ENCODE measurements around the gene LHX1. TPM values are rescaled to one million over a fixed set of nuclear protein-coding genes. Genes with fewer than 3 reads are reported as not detected.
A peak's percentile ranks its signal among the peaks of the same experiment; 100 is the strongest.

LHX1 gene
- total and polyA plus RNA-seq, 5 donors from 2014 or later: 0.05 to 0.22 (median 0.05) TPM; not detected in 2

GRCh38 chr17:36932694-36933511, 4.4 kb upstream of the LHX1 start:
- no peak for DNase-seq
- no peak for ATAC-seq (ENCODE audit: low read depth in 2 of 2)
- H3K9me3 Mint-ChIP-seq: peaks cover 0 to 4% (median 0%) of the 10 kb centered on the region in 7 donors

GRCh38 chr17:36933512-36934143, 3.6 kb upstream of the LHX1 start:
- peak overlapping the region; percentile 61 to 81 (median 74) for H3K4me3 Mint-ChIP-seq
- H3K9me3 Mint-ChIP-seq: peaks cover 0 to 4% (median 0%) of the 10 kb centered on the region in 7 donors
- H3K4me1 ChIP-seq (ENCODE audit: control insufficient read depth, insufficient read depth, low read length, poor library complexity, severe bottlenecking): peaks cover 73% of the 10 kb centered on the region
- ATAC-seq (ENCODE audit: low read depth in 2 of 2): no peak
- H3K9me3 ChIP-seq (ENCODE audit: control insufficient read depth in 2 of 2, low read length in 2 of 2): no peaks in the 10 kb centered on the region
- H3K27me3 ChIP-seq (ENCODE audit: control insufficient read depth, insufficient read depth, low read length): peaks cover 51% of the 10 kb centered on the region
- no peak overlapping the region for H3K27ac Mint-ChIP-seq
- no peaks in the 10 kb centered on the region for H3K36me3 ChIP-seq (ENCODE audit: control insufficient read depth, insufficient read depth, low read length)
- no peak for DNase-seq
- H3K36me3 Mint-ChIP-seq: no peaks in the 10 kb centered on the region
- H3K27me3 Mint-ChIP-seq: peaks cover 98% of the 10 kb centered on the region
- peaks cover 6 to 78% (median 41%) of the 10 kb centered on the region in 4 donors for H3K4me1 Mint-ChIP-seq
- peak overlapping the region; percentile 21 for H3K4me3 ChIP-seq (ENCODE audit: low read depth, low read length)
- H3K27ac ChIP-seq (ENCODE audit: insufficient read depth, low read length, poor library complexity, severe bottlenecking): no peak overlapping the region

More at GRCh38 chr17:36932694-36933511, 4.4 kb upstream of the LHX1 start:
- peaks cover 98% of the 10 kb centered on the region for H3K27me3 Mint-ChIP-seq
- H3K4me1 Mint-ChIP-seq: peaks cover 8 to 78% (median 40%) of the 10 kb centered on the region in 4 donors
- peak overlapping the region; percentile 48 to 81 (median 70) for H3K4me3 Mint-ChIP-seq
- Histone ChIP-seq H3K27ac (ENCODE audit: insufficient read depth, low read length, poor library complexity, severe bottlenecking) (no peak overlapping the region), H3K4me3 (ENCODE audit: low read depth, low read length) (no peak overlapping the region), H3K36me3 (ENCODE audit: control insufficient read depth, insufficient read depth, low read length) (no peaks in the 10 kb centered on the region), H3K4me1 (ENCODE audit: control insufficient read depth, insufficient read depth, low read length, poor library complexity, severe bottlenecking) (peaks cover 70% of the 10 kb centered on the region), H3K9me3 (ENCODE audit: control insufficient read depth in 2 of 2, low read length in 2 of 2) (no peaks in the 10 kb centered on the region), H3K27me3 (ENCODE audit: control insufficient read depth, insufficient read depth, low read length) (peaks cover 53% of the 10 kb centered on the region)
- no peaks in the 10 kb centered on the region for H3K36me3 Mint-ChIP-seq
- H3K27ac Mint-ChIP-seq: peak overlapping the region in 1 of 3 donors; percentile 55

DNA sequence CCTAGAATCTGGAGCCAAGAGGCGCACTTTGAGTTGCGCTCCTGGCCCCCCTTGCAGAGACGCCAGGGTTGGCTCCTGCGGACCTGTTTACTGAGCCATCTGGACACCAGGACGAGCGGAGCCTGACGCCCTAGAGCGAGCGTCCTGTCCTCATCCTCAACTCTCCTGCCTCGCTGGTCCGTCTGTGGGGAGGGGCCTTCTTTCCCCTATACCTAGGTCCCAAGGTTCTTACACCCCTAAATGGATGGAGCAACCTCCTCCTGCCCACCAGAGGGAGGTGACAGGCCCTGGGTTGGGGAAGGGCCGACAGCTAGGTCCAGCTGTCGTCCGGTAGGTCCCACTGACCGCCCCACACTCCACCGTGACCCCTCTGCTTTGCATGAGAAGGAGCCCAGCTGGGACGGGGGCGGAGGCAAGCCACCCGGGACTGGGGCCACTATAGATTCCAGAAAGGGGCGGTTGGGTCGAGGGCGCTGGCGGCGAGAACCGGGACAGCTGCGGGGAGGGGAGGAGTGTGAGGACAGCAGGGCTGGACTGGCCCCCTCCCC, 3.1 kb upstream of the LHX1 start:
- ATAC-seq (ENCODE audit: low read depth in 2 of 2) (no peak), DNase-seq (no peak)
- Histone ChIP-seq H3K36me3 (ENCODE audit: control insufficient read depth, insufficient read depth, low read length) (no peaks in the 10 kb centered on the region), H3K9me3 (ENCODE audit: control insufficient read depth in 2 of 2, low read length in 2 of 2) (no peaks in the 10 kb centered on the region), H3K27ac (ENCODE audit: insufficient read depth, low read length, poor library complexity, severe bottlenecking) (no peak overlapping the region), H3K4me3 (ENCODE audit: low read depth, low read length) (peak overlapping the region; percentile 21), H3K27me3 (ENCODE audit: control insufficient read depth, insufficient read depth, low read length) (peaks cover 52% of the 10 kb centered on the region), H3K4me1 (ENCODE audit: control insufficient read depth, insufficient read depth, low read length, poor library complexity, severe bottlenecking) (peaks cover 76% of the 10 kb centered on the region)
- Mint-ChIP-seq H3K9me3 (peaks cover 0 to 4% (median 0%) of the 10 kb centered on the region in 7 donors), H3K4me3 (peak overlapping the region; percentile 47 to 81 (median 74)), H3K4me1 (peaks cover 5 to 79% (median 43%) of the 10 kb centered on the region in 4 donors), H3K36me3 (no peaks in the 10 kb centered on the region), H3K27ac (no peak overlapping the region), H3K27me3 (peaks cover 98% of the 10 kb centered on the region)

DNA sequence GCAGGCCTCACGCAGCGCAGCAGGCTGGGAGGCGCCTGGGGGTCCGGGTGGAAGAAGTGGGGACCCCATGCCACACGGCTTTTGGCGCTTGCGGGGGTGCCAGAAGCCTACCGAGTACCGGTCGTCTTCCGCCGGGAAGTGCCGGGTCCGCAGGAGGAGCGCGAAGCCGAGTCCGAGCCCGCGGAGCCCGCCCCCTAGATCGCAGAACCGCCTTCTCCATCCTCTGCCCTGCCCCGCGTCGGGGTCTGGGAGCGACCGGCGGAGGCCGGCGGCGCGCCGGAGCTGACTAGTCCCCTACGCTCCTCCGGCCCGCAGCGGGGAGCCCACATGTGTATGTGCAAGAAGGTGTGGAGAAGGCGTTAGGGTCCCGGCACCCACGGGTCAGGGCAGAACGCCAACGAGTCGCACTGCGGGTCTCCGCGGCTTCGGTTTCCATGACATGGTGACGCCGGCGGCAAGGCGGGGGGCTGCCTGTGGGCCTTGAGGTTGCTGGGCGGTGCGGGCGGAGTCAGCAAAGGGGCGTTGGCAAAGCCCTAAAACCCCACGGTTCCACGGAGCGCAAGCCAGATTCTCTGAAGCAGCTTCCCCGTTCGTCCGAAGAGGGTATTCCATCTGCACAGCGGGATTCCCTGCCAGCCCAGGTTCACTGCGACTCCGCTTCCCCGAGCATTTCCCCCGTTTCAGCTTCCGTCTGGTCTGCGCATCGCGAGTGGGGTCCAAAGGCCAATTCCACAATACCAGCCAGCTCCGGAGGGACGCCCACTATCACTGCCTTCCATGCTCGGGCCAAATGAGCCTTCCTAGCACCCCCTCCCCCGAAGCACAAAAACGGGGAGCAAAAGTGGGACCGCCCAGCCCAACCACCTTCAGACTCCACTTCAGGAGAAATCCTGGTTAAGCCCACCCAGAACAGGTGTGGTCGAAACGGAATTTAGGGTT, 2.3 kb upstream of the LHX1 start:
- peaks cover 98% of the 10 kb centered on the region for H3K27me3 Mint-ChIP-seq
- Histone ChIP-seq H3K36me3 (ENCODE audit: control insufficient read depth, insufficient read depth, low read length) (no peaks in the 10 kb centered on the region), H3K27me3 (ENCODE audit: control insufficient read depth, insufficient read depth, low read length) (peaks cover 46% of the 10 kb centered on the region), H3K9me3 (ENCODE audit: control insufficient read depth in 2 of 2, low read length in 2 of 2) (no peaks in the 10 kb centered on the region), H3K4me3 (ENCODE audit: low read depth, low read length) (no peak overlapping the region), H3K4me1 (ENCODE audit: control insufficient read depth, insufficient read depth, low read length, poor library complexity, severe bottlenecking) (peaks cover 83% of the 10 kb centered on the region), H3K27ac (ENCODE audit: insufficient read depth, low read length, poor library complexity, severe bottlenecking) (no peak overlapping the region)
- DNase-seq: peak; percentile 23 to 34 (median 29)
- peak overlapping the region; percentile 68 to 91 (median 82) for H3K4me3 Mint-ChIP-seq
- H3K36me3 Mint-ChIP-seq: no peaks in the 10 kb centered on the region
- peaks cover 6 to 86% (median 44%) of the 10 kb centered on the region in 4 donors for H3K4me1 Mint-ChIP-seq
- peak overlapping the region in 1 of 3 donors; percentile 52 for H3K27ac Mint-ChIP-seq
- no peak for ATAC-seq (ENCODE audit: low read depth in 2 of 2)
- H3K9me3 Mint-ChIP-seq: peaks cover 0 to 4% (median 0%) of the 10 kb centered on the region in 7 donors

DNA sequence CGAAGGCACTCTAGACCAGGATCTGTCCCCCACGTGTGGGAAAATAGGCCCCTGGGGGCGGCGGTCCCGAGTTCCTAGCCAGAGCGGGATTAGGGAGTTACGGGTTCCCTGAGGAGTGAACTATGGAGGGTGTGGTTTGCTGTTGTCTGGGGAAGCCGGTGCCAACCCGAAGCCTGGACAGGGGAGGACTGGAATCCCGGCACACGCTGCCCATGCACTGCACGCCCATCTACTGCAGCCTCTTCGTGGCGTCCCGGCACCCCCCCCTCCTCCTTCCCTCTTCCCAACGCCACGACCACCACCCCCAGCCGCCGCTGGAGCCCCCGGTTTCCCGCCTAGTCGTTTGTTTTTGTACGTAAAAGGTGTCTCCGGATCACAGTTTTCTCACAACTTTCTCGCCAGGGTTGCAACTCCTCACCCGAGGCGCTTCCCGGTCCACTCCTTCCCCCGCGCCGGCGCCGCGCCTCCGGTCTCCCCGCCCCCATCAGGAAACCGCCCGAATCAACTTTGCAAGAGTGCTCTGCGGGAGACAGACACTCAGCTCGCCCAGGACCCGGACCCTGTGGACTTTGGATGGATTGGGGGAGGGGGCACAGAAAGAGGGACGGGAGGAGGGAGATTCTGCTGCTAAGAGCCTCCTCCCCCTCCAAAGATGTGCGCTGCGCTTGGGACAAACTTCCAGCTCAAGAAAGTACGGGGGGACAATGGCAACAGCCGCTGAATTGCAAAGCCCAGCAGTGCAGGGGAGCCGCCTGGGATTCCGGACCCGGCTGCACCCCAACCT, 1.4 kb upstream of the LHX1 start:
- Mint-ChIP-seq H3K4me3 (peak overlapping the region; percentile 68 to 91 (median 82)), H3K27ac (no peak overlapping the region), H3K9me3 (peaks cover 0 to 4% (median 0%) of the 10 kb centered on the region in 7 donors), H3K27me3 (peaks cover 98% of the 10 kb centered on the region), H3K4me1 (peaks cover 6 to 92% (median 39%) of the 10 kb centered on the region in 4 donors), H3K36me3 (no peaks in the 10 kb centered on the region)
- Histone ChIP-seq H3K27me3 (ENCODE audit: control insufficient read depth, insufficient read depth, low read length) (peaks cover 41% of the 10 kb centered on the region), H3K9me3 (ENCODE audit: control insufficient read depth in 2 of 2, low read length in 2 of 2) (no peaks in the 10 kb centered on the region), H3K4me3 (ENCODE audit: low read depth, low read length) (no peak overlapping the region), H3K27ac (ENCODE audit: insufficient read depth, low read length, poor library complexity, severe bottlenecking) (no peak overlapping the region), H3K4me1 (ENCODE audit: control insufficient read depth, insufficient read depth, low read length, poor library complexity, severe bottlenecking) (peaks cover 83% of the 10 kb centered on the region), H3K36me3 (ENCODE audit: control insufficient read depth, insufficient read depth, low read length) (no peaks in the 10 kb centered on the region)
- ATAC-seq (ENCODE audit: low read depth in 2 of 2) (no peak), DNase-seq (no peak)

DNA sequence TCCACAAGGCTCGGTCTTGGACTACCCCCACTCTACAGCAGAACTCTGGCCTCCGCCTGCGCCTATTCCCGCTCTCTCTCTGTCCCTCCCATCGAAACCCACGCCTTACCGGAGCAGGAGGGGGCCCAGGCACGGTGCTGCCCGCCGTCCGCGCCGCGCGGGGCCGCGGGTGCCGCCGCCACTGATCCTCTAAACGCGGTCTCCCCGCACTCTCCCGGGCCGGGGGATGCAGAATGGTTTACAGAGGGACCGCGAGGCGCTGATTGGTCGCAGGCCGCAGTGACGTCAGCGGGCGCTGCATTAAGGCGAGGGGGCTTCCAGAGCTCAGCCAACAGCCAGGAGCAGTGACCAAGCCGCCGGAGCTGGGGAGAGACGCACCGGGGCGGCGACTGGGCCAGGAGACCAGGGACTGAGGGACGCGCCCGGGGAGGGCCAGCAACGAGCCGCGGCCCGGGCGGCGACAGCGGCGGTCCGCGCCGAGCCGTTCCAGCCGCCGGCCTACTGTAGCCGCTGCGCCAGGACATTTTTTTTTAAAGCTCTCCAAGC, 747 bp upstream of the LHX1 start:
- H3K27ac ChIP-seq (ENCODE audit: insufficient read depth, low read length, poor library complexity, severe bottlenecking): no peak overlapping the region
- H3K9me3 ChIP-seq (ENCODE audit: control insufficient read depth in 2 of 2, low read length in 2 of 2): no peaks in the 10 kb centered on the region
- H3K27ac Mint-ChIP-seq: no peak overlapping the region
- peaks cover 88% of the 10 kb centered on the region for H3K4me1 ChIP-seq (ENCODE audit: control insufficient read depth, insufficient read depth, low read length, poor library complexity, severe bottlenecking)
- peaks cover 6 to 92% (median 40%) of the 10 kb centered on the region in 4 donors for H3K4me1 Mint-ChIP-seq
- H3K36me3 ChIP-seq (ENCODE audit: control insufficient read depth, insufficient read depth, low read length): no peaks in the 10 kb centered on the region
- no peak for DNase-seq
- H3K4me3 Mint-ChIP-seq: peak overlapping the region; percentile 76 to 91 (median 82)
- peaks cover 0 to 4% (median 0%) of the 10 kb centered on the region in 7 donors for H3K9me3 Mint-ChIP-seq
- peaks cover 98% of the 10 kb centered on the region for H3K27me3 Mint-ChIP-seq
- ATAC-seq (ENCODE audit: low read depth in 2 of 2): no peak
- no peaks in the 10 kb centered on the region for H3K36me3 Mint-ChIP-seq
- no peak overlapping the region for H3K4me3 ChIP-seq (ENCODE audit: low read depth, low read length)
- peaks cover 41% of the 10 kb centered on the region for H3K27me3 ChIP-seq (ENCODE audit: control insufficient read depth, insufficient read depth, low read length)

Data from CD4-positive, CD25-positive, alpha-beta regulatory T cell (primary cell).